ENCODE results near the gene LRRK1. TPM values are rescaled to one million over a fixed set of nuclear protein-coding genes. Genes with fewer than 3 reads are reported as not detected.
A peak's percentile ranks its signal among the peaks of the same experiment; 100 is the strongest.

Gene LRRK1
- polyA plus RNA-seq, 1 experiment = 16.9 TPM

- ChIA-PET CTCF (interaction anchor here (1.0 to 4.0 kb wide), 6 partner anchors 25 to 172 kb away, joined by 3 to 15 read pairs (median 6); partner anchors contain the start of gene CHSY1), POLR2A (no interaction called here)
- no peak for TF ChIP-seq CTCF (IDR thresholded peaks at IDR 0.05; ENCODE audit: insufficient read depth, low read depth, low read length)
- Histone ChIP-seq H3K4me3 (ENCODE audit: low read depth, low read length) (no peak overlapping the region), H3K36me3 (ENCODE audit: control insufficient read depth, insufficient read depth, low read length) (no peaks in the 10 kb centered on the region), H3K27me3 (ENCODE audit: control insufficient read depth, insufficient read depth, low read length) (peaks cover 3% of the 10 kb centered on the region)
- DNase-seq (ENCODE audit: low read depth) = no peak
Observed at GRCh38 chr15:101086394-101087171, 167.4 kb downstream of the LRRK1 start.

GRCh38 chr15:101087172-101087769 lies 168.1 kb downstream of the LRRK1 start:
- Histone ChIP-seq H3K4me3 (ENCODE audit: low read depth, low read length) (no peak overlapping the region), H3K27me3 (ENCODE audit: control insufficient read depth, insufficient read depth, low read length) (peaks cover 3% of the 10 kb centered on the region), H3K36me3 (ENCODE audit: control insufficient read depth, insufficient read depth, low read length) (no peaks in the 10 kb centered on the region)
- CTCF ChIA-PET = interaction anchor here (0.9 to 4.0 kb wide), 6 partner anchors 25 to 187 kb away, joined by 3 to 15 read pairs (median 5); partner anchors contain the start of gene CHSY1
- DNase-seq (ENCODE audit: low read depth) = no peak
- POLR2A ChIA-PET = no interaction called here
- TF ChIP-seq CTCF (IDR thresholded peaks at IDR 0.05; ENCODE audit: insufficient read depth, low read depth, low read length) = no peak

- no peaks in the 10 kb centered on the region for H3K36me3 ChIP-seq (ENCODE audit: control insufficient read depth, insufficient read depth, low read length)
- CTCF ChIA-PET = interaction anchor here (0.8 to 2.9 kb wide), 10 partner anchors 9 to 363 kb away, joined by 3 to 9 read pairs (median 4); no protein-coding TSS in a partner anchor
- H3K4me3 ChIP-seq (ENCODE audit: low read depth, low read length) = no peak overlapping the region
- POLR2A ChIA-PET = no interaction called here
- H3K27me3 ChIP-seq (ENCODE audit: control insufficient read depth, insufficient read depth, low read length) = peaks cover 3% of the 10 kb centered on the region
- TF ChIP-seq CTCF (IDR thresholded peaks at IDR 0.05; ENCODE audit: insufficient read depth, low read depth, low read length) = no peak
- DNase-seq (ENCODE audit: low read depth) = no peak
Observed at GRCh38 chr15:101088271-101088670, 169.1 kb downstream of the LRRK1 start.

GRCh38 chr15:101088788-101089578 lies 169.8 kb downstream of the LRRK1 start:
- no peak for DNase-seq (ENCODE audit: low read depth)
- no peaks in the 10 kb centered on the region; the same call in 1 of the 2 replicates for H3K27me3 ChIP-seq (ENCODE audit: control insufficient read depth, insufficient read depth, low read length)
- H3K36me3 ChIP-seq (ENCODE audit: control insufficient read depth, insufficient read depth, low read length) = no peaks in the 10 kb centered on the region
- H3K4me3 ChIP-seq (ENCODE audit: low read depth, low read length) = no peak overlapping the region
- ChIA-PET CTCF (interaction anchor here (0.8 to 4.8 kb wide), 14 partner anchors 10 to 364 kb away, joined by 3 to 43 read pairs (median 4); partner anchors contain the start of gene CHSY1), POLR2A (no interaction called here)
- TF ChIP-seq CTCF (IDR thresholded peaks at IDR 0.05; ENCODE audit: insufficient read depth, low read depth, low read length) = peak; percentile 79

Measured in BJ (cell line).